Activated effector memory CD4-positive, alpha-beta T cell treated with anti-CD3 and anti-CD28 coated beads, Interleukin-2, amount 50 U/mL, for 16 hours (primary cell): ENCODE data around the gene NSUN5.
"Not testable (repeated sequence)": the region's sequence is repeated elsewhere in the genome, so short reads cannot be mapped to it uniquely, and the experiment has no call there.

Experiments used
- DNase-seq: peaks from one replicate; pipeline ENCODE4 v3.0.0-alpha.2; 2020

Gene NSUN5

DNA sequence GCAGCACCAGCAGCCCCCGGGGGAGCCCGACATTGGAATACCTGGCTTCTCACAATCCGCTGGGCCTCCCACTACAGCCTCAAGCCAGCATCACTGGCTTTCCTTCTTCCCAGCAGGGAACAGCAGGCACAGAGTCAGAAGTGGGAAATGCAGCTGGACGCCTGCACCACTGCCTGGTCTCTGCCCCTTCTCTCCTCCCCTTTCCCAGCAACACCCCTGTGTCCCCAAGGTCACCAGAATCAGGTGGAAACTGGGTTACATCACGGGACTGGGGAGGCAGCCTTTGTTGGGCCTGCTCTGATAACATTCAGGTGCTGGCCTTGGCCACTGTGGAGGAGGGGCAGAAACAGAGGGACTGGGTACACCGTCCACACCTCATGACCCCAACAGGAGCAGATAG, 16.8 kb upstream of the NSUN5 start:
- DNase-seq = not testable (repeated sequence)

DNA sequence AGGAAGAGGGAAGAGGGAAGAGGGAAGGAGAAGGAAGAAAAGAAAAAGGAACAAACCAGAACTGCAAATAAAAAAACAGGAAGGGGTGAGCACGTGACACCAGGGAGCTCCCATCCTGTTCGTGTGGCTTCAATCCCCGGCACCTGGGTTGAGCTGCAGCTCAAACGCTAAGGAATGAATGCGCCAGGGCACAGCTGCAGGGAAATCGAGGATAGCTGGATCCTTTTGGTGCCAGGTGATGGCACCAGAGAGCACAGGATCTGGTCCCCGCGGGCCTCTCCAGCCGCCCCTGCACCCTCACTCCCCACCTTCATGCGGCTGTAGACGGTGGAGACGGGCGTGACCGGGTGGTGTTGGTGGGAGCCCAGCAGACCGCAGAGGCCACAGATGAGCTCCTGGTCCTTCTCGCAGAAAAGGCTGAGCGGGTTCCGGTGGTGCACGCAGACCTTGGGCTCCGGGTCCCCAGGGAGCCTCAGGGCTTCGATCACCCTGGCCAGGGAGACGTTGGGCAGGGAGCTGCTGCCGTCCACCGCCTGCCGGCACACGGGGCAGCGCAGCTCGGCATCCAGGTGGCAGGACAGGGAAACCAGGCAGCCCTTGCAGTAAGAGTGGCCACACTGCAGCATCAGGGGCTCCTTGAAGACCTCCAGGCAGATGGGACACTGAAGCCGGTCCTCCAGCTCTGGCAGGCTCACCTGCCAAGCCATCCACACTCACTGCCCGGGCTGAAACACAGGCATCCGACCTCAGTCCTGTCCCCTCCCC, 15.6 kb upstream of the NSUN5 start:
- DNase-seq = peak; percentile 78

DNA sequence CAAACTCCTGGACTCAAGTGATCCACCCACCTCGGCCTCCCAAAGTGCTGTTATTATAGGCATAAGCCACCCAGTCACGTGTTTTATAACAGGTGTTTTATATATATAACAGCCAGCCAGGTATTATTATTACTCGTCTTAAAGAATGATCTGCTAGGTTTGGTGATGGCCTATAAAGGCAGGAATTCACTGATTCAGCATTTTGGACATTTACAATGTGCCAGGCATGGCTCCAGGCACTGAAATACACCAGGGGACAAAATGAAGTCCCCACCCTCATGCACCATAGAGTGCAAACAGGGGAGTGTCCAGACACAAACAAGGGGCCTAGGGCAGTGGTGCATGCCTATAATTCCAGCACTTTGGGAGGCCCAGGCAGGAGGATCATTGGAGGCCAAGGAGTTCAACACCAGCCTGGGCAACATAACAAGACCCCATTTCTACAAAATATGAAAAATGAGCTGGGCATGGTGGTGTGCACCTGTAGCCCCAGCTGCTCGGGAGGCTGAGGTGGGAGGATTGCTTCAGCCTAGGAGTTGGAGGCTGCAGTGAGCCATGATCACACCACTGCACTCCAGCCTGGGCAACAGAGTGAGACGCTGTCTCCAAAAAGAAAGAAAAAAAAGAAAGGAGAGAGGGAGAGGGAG, 14.9 kb upstream of the NSUN5 start:
- DNase-seq = not testable (repeated sequence)

DNA sequence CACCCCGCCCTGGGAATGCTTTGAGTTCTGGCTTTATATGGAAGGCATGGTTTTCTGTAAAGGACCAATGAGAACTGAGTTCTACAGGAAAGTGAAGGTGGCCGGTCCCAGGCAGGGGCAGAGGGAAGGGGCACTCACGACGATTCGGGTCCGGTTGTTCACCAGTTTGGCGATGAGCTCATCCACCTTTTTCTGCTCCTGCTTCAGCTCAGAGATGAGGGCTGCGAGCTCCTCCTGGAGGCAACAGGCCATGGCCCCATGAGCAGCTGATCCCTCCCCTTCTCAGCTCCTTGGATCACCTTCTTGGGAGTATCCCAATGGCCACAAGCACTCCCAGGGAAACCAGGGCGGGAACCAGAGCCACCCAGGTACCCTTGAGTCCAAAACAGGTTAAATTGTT, 11.4 kb upstream of the NSUN5 start:
- DNase-seq = not testable (repeated sequence)

DNA sequence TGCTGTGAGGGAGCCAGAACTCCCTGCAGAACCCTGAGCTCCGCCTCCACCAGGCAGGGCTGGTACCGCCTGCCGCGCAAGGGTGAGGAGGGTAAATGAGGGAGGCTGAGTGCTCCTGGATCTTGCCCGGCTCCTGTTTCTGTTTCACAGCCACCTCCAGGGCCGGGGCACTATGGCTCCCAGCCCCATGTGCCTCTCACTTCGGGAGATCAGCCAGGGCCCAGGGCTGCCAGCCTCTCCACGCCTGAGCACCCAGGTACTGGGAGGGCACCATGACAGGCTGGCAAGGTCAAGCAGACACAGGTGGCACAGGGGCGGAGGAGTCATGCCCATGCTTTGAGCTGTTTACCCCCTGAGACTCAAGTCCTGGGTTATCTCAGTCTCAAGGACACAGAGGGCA, 10.9 kb upstream of the NSUN5 start:
- DNase-seq = not testable (repeated sequence)

DNA sequence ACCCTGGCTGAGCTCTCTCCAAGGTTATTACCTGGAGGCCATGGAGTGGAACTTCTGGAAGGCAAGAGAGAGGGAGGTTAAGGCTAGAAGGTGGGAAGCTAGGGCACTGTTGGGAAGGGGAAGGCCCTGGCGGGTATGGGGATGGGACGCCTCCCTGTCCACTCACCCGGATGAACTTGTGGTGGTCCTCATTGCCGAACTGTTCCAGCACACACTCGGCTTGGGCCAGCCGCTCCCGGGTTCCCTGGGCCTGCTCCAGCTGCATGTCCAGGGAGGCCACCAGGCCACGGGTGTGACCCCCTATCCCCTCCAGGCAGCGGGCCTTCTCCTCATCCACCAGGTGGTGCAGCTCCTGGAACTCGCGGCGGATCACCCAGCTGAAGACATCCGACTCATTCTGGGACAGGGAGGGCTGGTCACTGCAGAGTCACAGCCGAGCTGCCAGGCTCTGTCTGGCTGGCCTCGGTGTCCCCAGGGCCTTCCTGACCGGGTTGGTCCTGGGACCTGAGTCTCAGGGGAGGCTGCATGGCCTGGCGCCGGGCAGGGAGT, 10.1 kb upstream of the NSUN5 start:
- DNase-seq = not testable (repeated sequence)

DNA sequence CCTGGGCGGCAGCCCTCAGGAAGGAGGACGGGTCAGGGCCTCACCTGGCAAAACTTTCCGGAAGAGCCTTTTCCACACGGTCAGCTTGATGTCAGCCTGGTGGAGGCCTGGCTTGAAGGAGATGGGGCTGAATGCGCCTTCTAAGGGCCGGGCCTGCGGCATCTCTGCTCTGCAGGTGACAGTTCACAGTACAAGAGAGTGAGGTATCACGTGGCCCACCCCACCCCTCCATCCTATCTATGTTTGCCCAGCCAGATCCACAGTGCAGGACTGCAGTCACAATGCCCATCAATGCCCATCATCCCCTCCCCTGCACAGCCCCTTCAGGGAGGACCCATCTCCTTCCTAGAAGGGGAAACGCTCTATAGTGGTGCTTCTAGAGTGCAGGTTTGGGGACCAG, 7.9 kb upstream of the NSUN5 start:
- DNase-seq = no peak

DNA sequence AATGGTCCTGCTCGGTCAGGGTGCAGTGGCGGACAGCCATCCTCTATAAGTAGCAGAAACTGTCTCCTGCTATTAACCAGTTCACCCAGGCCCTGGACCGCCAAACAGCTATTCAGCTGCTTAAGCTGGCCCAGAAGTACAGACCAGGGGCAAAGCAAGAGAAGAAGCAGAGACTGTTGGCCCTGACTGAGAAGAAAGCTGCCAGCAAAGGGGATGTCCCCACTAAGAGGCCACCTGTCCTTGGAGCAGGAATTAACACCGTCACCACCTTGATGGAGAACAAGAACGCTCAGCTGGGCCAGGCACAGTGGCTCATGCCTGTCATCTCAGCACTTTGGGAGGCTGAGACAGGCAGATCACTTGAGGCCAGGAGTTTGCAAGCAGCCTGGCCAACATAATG, 5.6 kb upstream of the NSUN5 start:
- DNase-seq = no peak

DNA sequence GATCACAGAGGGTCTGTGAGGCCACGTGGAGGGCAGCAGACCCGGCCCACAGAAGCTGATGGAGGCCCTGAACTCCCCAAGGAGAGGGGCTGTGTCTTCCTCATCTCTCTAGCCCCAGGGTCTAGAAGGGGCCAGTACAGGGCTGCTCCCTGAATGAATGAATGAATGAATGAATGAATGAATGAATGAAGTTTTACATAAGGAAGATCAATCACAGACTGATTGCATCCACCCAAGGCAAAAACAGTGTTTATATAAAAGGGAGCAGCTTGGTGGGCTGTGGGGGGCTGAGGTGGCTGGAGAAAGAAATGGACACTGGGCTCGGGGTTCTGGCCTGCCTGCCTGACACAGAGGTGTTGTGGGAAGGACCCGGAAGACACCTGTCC, 4.9 kb upstream of the NSUN5 start:
- DNase-seq = no peak

DNA sequence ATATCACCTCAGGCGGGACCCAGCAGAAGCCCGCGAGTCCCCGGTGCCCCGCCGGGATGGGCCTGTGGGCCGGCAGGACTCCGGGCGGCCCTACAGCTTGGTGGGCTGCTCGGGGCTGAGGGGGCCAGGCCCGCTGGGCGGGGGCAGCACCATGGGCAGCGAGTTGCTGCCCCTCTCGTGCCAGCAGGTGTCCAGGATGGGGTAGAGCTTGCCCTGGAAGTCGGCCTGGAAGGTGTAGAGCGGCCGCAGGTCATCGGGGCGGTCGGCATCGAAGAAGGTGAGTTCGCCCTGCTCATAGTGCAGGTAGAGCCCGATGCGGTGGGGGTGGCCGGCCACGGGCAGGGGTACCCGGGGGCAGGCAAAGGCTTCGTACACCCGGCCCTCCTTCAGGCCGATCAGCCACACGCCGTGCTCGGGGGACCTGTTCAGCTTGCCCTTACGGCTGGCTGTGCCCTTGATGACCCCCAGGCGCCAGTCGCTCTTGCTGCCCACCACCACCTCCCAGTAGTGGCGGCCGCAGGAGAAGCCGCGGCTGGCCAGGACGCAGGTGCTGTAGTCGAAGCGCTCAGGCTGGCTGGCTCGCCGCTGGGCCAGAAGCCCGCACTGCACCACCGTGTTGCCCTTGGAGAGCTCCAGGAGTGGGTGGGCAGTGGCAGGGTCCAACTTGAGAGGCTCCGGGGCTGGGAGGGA, 4.3 kb upstream of the NSUN5 start:
- DNase-seq = no peak

DNA sequence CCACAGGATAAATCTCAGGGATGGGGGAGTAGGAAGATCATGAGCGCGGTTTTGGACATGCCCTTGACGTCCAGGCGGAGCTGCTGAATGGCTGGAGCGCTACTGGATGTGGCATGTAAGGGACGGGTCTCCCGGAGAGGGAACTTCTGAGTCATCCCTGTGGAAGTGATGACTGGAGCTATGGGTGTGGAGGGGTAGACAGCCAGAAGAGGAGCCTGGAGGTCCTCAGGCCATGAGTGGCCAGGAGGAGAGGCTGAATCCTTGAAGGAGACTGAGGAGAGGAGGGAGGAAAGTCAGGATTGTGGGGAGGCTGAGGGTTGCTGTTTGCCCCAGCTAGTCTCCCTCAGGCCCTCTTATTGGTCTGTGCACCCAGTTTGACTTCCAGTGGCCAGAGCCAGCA, 2.8 kb upstream of the NSUN5 start:
- not testable (repeated sequence) for DNase-seq

DNA sequence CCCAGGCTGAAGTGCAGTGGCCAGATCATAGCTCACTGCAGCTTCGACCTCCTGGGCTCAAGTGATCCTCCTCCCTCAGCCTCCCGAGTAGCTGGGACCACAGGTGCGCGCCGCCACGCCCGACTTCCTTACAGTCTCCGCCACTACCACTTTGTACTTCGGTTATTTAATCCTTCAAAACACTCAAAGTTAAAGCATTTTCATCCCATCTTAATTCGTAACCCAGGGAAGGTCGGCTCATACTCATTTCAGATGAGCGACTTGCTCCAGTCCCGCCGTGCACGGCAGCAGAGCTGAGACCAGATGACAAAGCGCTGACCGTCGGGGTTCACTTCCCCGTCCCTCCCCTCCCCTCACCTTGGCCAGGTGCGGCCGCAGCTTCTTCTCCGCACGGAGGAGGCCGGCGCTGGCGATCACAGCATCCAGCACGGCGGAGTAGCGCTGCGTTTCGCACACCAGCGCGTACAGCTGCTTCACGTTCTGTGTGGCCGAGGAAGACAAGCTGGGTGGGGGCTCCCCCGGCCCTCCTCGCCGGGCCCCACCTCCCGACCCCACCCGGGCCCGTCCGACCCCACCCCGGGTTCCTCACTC, 457 bp downstream of the NSUN5 start:
- no peak for DNase-seq

DNA sequence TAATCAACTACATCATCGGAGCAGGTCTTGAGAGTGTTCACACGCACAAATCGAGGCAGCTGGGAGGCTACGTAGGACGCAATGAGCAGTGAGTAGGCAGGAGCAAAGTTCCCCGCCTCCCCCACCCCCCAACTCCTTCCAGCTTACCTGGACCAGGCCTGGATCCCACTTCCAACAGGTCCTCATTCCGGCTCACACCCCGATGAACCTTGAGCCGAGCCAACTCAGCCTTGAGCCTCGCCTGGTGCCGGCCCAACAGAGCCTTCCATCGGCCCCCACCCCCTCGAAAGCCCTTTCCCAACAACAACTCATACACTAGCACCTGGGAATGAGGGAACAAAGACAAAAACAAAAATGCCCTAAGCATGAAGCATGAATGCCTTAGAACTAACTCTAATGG, 1.2 kb downstream of the NSUN5 start:
- peak; percentile 31 for DNase-seq

DNA sequence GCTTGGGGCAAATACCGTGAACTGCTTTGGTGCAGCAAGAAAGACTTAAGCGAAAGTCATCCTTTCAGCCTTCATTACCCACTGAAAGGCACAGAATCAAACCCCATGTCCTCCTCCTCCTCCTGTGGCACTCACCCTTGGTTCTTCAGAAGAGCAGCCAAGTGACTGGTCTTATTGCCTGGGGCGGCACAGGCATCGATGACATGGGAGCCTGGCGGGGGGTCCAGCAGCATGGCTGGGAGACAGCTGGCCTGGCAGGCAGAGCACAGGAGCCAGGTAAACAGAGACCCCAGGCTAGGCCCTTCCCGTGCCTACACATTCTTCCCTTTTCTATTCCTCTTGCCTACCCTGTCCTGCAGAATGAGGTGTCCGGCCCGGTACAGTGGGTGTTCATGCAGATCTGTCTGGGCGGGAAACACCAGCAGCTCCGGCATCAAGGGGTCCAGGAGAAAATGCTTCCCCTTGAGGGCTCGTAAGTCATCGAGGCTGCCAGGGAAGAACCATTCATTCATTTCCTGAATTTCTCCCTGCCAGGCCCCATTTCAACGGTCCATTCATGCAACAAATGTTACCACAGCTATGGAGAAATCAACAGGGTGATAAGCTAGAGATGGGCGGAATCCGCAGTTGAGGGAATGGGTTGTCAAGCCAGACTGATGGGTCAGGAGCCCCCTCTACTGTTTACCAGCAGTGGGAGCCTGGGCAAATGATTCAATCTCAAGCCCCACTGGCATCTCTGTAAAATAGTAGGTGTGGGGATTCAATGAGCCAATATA, 3.8 kb downstream of the NSUN5 start:
- not testable (repeated sequence) for DNase-seq

DNA sequence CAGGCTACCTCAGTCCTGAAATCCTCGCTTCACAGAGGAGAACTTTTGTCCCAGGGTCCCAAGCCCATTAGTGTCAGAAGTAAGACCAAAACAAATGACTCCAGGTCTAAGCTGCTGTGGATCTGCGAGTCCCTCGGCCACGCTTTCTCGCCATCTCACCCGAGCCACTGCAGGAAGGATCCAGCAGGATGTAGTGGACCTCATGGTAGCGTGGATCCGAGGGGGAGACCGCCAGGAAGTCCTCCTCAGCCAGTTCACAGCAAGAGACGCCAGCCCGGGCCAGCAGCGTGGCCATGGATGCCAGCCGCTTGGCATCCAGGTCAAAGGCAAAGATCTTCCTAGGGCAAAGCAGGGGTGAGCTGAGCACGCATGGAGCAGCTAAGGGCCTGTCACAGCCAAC, 4.6 kb downstream of the NSUN5 start:
- no peak for DNase-seq

DNA sequence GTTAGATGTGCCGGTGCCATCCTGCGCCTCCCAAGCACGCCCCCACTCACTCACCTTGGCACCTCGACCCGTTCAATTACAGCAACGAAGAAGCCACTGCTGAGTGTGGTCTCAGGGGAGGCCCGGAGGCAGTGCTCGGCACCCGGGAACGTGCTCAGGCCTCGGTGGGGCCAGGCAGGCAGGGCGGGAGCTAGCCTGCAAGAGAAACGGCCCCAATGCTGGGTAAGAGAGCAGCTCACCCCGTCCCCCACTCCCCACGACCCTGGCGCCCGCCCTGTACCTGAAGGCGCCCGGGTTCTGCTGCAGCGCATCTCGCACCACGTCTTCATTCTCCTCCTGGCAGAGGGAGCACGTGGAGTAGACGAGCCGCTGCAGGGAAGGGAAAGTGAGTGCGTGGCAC, 5.1 kb downstream of the NSUN5 start:
- DNase-seq = no peak

DNA sequence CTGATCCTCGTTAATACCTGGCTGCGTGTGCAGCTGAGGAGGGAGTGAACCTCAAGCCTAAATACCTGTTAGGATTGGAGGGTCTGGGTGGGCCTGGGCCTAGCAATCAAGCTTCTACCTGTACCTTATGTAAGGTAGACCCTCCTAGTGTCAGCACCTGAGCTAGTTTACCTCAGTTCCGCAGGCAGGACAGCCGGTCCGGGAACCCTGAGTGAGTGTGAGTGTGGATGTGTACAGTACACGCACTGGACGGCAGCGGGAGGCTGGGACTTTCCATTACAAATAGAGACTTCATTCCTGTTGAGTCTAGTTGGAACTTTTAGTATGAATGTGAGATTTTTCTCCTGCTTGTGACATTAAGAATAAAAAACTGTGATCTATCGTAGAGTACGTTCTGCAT, 5.8 kb downstream of the NSUN5 start:
- DNase-seq = not testable (repeated sequence)

DNA sequence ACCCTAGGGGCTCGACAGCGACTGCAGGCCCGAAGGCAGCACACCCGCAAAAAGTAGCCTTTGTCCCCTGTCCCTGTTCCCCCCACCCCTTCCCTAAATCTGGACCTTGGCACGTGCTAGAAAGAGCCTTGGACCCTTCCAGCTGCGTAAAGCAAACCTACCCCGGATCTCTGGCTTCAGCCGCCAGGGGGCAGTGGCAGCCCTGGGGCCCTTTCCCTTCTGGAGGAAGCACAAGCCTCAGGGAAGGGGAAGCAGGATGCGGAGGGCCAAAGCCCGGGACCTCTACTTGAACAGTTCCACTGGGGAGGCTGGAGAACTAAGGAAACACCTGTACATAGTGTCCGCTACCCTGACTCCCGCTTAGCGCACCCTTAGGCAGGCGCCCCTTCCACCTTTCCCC, 7.5 kb downstream of the NSUN5 start:
- DNase-seq = not testable (repeated sequence)

DNA sequence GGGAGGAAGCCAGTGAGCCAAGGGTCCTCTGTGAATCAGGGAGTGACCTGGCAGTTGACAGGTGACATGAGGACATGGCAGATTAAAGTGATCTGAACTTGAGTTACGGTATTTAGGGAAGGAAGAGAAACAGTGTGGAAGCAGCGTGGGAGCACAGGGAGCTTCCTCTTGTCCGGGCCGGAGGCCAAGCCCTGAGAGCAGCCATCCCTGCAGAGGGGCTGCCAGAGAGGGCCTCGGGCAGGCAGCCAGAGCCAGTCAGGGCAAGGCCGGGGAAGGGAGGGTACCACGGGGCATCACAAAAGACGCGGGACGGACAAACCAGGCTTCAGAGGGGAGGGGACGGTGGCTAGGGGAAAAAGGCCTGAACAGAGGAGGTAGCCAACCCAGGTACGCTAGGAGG, 8.8 kb downstream of the NSUN5 start:
- not testable (repeated sequence) for DNase-seq

DNA sequence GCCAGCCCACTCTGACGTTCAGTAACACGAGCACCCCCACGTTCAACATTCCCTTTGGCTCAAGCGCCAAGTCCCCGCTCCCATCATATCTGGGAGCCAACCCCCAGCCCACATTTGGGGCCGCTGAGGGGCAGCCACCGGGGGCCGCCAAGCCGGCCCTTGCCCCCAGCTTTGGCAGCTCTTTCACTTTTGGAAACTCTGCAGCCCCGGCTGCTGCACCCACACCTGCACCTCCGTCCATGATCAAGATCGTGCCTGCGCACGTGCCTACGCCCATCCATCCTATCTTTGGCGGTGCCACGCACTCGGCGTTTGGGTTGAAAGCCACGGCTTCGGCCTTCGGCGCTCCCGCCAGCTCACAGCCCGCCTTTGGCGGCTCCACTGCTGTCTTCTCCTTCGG, 10.9 kb downstream of the NSUN5 start:
- not testable (repeated sequence) for DNase-seq

DNA sequence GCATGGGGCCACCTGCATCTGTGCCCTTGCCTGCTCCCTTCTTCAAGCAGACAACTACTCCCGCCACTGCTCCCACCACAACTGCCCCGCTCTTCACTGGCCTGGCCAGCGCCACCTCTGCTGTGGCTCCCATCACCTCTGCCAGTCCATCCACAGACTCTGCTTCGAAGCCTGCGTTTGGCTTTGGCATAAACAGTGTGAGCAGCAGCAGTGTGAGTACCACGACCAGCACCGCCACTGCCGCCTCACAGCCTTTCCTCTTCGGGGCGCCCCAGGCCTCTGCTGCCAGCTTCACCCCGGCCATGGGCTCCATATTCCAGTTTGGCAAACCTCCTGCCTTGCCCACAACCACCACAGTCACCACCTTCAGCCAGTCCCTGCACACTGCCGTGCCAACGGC, 11.4 kb downstream of the NSUN5 start:
- DNase-seq = not testable (repeated sequence)

DNA sequence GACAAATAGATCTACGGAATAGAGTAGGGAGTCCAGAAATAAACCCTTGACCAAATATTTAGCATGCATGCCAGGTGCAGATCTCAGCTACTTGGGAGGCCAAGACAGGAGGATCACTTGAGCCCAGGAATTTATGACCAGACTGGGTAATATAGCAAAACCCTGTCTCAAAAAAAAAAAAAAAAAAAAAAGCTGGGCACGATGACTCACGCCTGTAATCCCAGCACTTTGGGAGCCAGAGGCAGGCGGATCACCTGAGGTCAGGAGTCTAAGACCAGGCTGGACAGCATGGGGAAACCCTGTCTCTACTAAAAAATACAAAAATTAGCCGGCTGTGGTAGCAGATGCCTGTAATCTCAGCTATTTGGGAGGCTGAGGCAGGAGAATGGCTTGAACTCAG, 31.4 kb downstream of the NSUN5 start:
- not testable (repeated sequence) for DNase-seq

DNA sequence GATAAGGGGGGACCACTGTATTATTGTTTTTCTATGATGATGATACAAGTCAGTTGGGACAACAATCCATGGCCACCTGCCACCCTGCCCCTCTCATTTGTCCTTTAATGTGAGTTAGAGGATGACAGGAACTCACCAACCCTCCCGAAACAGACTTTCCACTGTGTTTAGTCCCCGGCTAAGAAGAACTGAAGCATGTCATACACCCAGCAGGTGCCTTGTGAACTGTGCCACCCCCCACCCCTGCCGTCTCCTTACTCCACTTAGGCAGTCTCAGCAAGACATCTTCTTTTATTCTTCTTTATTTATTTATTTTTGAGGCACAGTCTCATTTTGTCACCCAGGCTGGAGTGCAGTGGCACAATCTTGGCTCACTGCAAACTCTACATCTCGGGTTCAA, 40.8 kb downstream of the NSUN5 start:
- DNase-seq = not testable (repeated sequence)
